ENCODE measurements around the gene ARHGAP42. TPM values are rescaled to one million over a fixed set of nuclear protein-coding genes. Genes with fewer than 3 reads are reported as not detected.

The ARHGAP42 gene
- total RNA-seq, 2 donors from 2014 or later, result 5.6 to 13.8 TPM

- no peaks in the 10 kb centered on the region for H3K36me3 ChIP-seq
- H3K4me1 ChIP-seq (ENCODE audit: control insufficient read depth in 1 of 2, low read depth in 2 of 2), result peaks cover 5% of the 10 kb centered on the region in 2 donors
- no peak for ATAC-seq (ENCODE audit: insufficient number of reproducible peaks, low FRiP score, low read depth)
- H3K27ac ChIP-seq, result no peak overlapping the region
- H3K9me3 ChIP-seq, result no peaks in the 10 kb centered on the region
- no peak for DNase-seq (ENCODE audit: low spot score)
- no peaks in the 10 kb centered on the region for H3K27me3 ChIP-seq (replicated peaks; ENCODE audit: insufficient read depth)
- H3K4me3 ChIP-seq, result no peak overlapping the region
- TF ChIP-seq, protein P1, sequence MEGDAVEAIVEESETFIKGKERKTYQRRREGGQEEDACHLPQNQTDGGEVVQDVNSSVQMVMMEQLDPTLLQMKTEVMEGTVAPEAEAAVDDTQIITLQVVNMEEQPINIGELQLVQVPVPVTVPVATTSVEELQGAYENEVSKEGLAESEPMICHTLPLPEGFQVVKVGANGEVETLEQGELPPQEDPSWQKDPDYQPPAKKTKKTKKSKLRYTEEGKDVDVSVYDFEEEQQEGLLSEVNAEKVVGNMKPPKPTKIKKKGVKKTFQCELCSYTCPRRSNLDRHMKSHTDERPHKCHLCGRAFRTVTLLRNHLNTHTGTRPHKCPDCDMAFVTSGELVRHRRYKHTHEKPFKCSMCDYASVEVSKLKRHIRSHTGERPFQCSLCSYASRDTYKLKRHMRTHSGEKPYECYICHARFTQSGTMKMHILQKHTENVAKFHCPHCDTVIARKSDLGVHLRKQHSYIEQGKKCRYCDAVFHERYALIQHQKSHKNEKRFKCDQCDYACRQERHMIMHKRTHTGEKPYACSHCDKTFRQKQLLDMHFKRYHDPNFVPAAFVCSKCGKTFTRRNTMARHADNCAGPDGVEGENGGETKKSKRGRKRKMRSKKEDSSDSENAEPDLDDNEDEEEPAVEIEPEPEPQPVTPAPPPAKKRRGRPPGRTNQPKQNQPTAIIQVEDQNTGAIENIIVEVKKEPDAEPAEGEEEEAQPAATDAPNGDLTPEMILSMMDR (IDR thresholded peaks at IDR 0.05), result no peak
Measured at GRCh38 chr11:100680070-100680469, 7.0 kb upstream of the ARHGAP42 start.

DNA sequence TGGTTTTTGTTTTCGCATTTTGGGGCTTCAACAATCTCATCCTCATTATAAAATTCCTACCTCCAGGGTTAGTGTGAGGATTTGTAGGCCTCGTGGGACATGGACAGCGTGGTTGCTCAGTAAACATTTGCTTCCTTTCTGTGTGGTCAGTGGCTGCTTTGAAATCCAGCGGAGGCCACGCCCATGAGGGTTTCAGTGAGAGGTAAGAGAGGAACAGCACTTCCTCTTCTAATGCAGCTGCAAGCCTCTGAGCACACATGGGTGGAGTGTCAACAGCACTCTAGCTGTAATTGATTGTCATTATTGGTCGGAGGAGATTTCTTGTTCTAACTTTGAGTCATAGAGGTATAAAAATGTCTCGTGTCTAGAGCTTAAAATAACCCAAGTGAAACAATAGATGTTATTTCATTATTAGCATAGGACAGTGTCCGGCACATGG is 6.0 kb upstream of the ARHGAP42 start:
- no peak overlapping the region for H3K27ac ChIP-seq
- TF ChIP-seq, protein P1 (IDR thresholded peaks at IDR 0.05), result no peak
- ATAC-seq (ENCODE audit: insufficient number of reproducible peaks, low FRiP score, low read depth) (no peak), DNase-seq (ENCODE audit: low spot score) (no peak)
- H3K4me1 ChIP-seq (ENCODE audit: control insufficient read depth in 1 of 2, low read depth in 2 of 2), result peaks cover 5% of the 10 kb centered on the region in 2 donors
- H3K9me3 ChIP-seq, result no peaks in the 10 kb centered on the region
- no peaks in the 10 kb centered on the region for H3K27me3 ChIP-seq (replicated peaks; ENCODE audit: insufficient read depth)
- no peaks in the 10 kb centered on the region for H3K36me3 ChIP-seq
- no peak overlapping the region for H3K4me3 ChIP-seq

DNA sequence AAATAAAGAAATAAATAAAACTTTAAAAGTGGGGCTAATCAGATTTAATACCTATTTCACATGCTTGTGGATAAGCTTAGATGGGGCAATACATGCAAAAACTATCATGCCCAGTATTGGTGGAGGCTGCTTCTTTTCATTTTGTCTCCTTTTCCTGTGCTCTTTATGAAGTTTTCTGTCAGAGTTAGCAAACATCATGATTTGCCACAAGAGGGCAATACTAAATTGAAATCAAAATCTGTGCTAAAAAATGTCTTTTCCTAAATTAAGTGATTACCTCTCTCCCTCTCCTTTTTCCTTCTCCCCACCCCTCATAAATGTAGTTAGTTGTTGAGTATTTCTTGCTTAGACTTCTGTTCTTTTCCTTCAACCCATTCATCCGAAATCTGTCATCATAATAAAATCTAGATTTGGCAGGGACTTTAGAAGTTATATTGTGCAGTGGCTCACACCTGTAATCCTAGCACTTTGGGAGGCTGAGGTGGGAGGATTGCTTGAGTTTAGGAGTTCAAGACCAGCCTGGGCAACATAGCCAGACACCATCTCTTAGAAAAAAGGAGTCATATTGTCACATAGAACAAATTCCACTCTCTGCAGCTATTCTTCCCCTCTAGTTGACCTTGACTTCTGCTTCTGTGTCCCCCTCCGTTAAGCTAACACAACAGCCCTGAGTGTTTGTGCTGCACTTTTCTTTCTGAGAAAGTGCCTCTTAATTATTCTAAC is 4.7 kb upstream of the ARHGAP42 start:
- H3K4me1 ChIP-seq (ENCODE audit: control insufficient read depth in 1 of 2, low read depth in 2 of 2), result peaks cover 5% of the 10 kb centered on the region in 2 donors
- H3K36me3 ChIP-seq, result no peaks in the 10 kb centered on the region
- H3K4me3 ChIP-seq, result no peak overlapping the region
- H3K9me3 ChIP-seq, result no peaks in the 10 kb centered on the region
- no peak for DNase-seq (ENCODE audit: low spot score)
- H3K27me3 ChIP-seq (replicated peaks; ENCODE audit: insufficient read depth), result no peaks in the 10 kb centered on the region
- ATAC-seq (ENCODE audit: insufficient number of reproducible peaks, low FRiP score, low read depth), result no peak
- TF ChIP-seq, protein P1 (IDR thresholded peaks at IDR 0.05), result peak; percentile 50
- H3K27ac ChIP-seq, result no peak overlapping the region

- Histone ChIP-seq H3K4me1 (ENCODE audit: control insufficient read depth in 1 of 2, low read depth in 2 of 2) (peaks cover 5% of the 10 kb centered on the region in 2 donors), H3K9me3 (no peaks in the 10 kb centered on the region), H3K27me3 (replicated peaks; ENCODE audit: insufficient read depth) (no peaks in the 10 kb centered on the region), H3K4me3 (no peak overlapping the region), H3K27ac (peak overlapping the region in 1 of 2 donors; percentile 14), H3K36me3 (no peaks in the 10 kb centered on the region)
- ATAC-seq (ENCODE audit: insufficient number of reproducible peaks, low FRiP score, low read depth) (no peak), DNase-seq (ENCODE audit: low spot score) (no peak)
- TF ChIP-seq, protein P1 (IDR thresholded peaks at IDR 0.05), result no peak
Measured at GRCh38 chr11:100683126-100683525, 4.0 kb upstream of the ARHGAP42 start.

- Histone ChIP-seq H3K4me1 (ENCODE audit: control insufficient read depth in 1 of 2, low read depth in 2 of 2) (peaks cover 5 to 12% of the 10 kb centered on the region in 2 donors), H3K4me3 (no peak overlapping the region), H3K27ac (peak overlapping the region; percentile 14 to 49), H3K27me3 (replicated peaks; ENCODE audit: insufficient read depth) (no peaks in the 10 kb centered on the region), H3K9me3 (no peaks in the 10 kb centered on the region), H3K36me3 (no peaks in the 10 kb centered on the region)
- ATAC-seq (ENCODE audit: insufficient number of reproducible peaks, low FRiP score, low read depth), result no peak
- TF ChIP-seq, protein P1 (IDR thresholded peaks at IDR 0.05), result no peak
- DNase-seq (ENCODE audit: low spot score), result no peak
Measured at GRCh38 chr11:100684101-100685065, 2.7 kb upstream of the ARHGAP42 start.
